GM10248 (cell line): ENCODE results near the gene DNM3.

Experiments
- CTCF ChIA-PET: fragments of 300-600 bp; sonication (Branson Sonifier 250); formaldehyde crosslinking; extraction: SDS; loops from one replicate; lab custom pipeline; 2021; ENCODE audit warnings: antibody characterized with exemption; lab: Yijun Ruan, JAX
- POLR2A ChIA-PET: fragments of 350-650 bp; sonication (Branson Sonifier 250); formaldehyde crosslinking; extraction: SDS; loops from one replicate; lab custom pipeline; 2020; ENCODE audit warnings: antibody characterized with exemption; lab: Yijun Ruan, JAX
- DNase-seq: peaks from one replicate; pipeline ENCODE4 v3.0.0; 2012; ENCODE audit errors: extremely low spot score
- CTCF ChIP-seq: IDR thresholded peaks from 2 replicates; pipeline ENCODE4 v1.5.1; 2012; ENCODE audit warnings: mild to moderate bottlenecking, low read depth; ENCODE audit errors: extremely low read depth, missing control alignments, control extremely low read depth

Gene DNM3

DNA sequence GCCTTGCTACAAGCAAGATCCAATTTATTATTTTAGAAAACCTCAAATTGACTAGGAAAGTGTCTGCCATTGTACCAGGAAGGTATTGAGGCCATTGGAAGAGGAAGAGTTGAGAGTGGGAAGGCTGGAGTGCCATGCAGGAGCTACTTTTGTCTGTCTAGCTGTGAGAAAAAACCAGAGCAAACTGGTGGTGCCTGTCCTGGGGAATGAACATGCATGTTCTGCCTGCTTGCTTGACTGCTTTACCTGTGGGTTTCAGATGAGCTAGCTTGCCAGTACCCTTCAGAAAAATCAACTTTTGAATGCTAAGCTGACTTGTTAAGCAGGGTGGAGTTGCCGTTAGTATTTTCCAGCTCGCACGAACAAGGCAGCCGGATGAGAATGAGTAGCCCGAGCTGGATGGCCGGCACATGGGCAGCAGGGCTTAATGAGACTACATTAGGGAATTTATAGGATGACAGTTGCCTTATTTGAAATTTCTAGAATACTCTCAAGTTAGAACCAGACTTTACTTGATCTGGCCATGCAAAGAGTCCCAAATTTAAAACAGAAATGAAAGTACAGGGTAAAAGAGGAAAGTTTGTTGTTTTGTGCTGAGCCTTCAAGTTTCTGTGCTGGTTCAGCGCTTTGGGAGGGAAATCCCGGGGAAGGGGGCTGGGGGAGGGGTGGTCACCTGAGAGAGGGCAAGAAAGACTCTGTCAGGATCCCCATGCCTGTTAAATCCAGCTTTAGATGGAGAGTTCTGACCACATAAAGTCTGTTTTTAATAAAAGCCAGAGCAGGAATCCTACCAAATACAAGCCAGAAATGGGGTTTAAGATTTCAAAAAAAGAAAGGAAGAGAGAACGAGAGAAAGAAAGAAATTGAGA lies 549.6 kb downstream of the DNM3 start:
- CTCF ChIA-PET = interaction anchor here (1.0 to 2.5 kb wide), 6 partner anchors 9 to 388 kb away, joined by 3 to 17 read pairs (median 5); no protein-coding TSS in a partner anchor

GRCh38 chr1:172391976-172392375 lies 550.7 kb downstream of the DNM3 start:
- POLR2A ChIA-PET = no interaction called here
- TF ChIP-seq CTCF = no peak
- DNase-seq = no peak
- CTCF ChIA-PET = interaction anchor here (1.4 to 5.6 kb wide), 3 partner anchors 17 to 389 kb away, joined by 3 to 26 read pairs (median 5); no protein-coding TSS in a partner anchor

More for the DNA sequence above, 549.6 kb downstream of the DNM3 start:
- DNase-seq = peak; percentile 44
- TF ChIP-seq CTCF = no peak
- POLR2A ChIA-PET = interaction anchor here (1.6 kb wide), 1 partner anchor 47 kb away, joined by 3 read pairs; no protein-coding TSS in a partner anchor

DNA sequence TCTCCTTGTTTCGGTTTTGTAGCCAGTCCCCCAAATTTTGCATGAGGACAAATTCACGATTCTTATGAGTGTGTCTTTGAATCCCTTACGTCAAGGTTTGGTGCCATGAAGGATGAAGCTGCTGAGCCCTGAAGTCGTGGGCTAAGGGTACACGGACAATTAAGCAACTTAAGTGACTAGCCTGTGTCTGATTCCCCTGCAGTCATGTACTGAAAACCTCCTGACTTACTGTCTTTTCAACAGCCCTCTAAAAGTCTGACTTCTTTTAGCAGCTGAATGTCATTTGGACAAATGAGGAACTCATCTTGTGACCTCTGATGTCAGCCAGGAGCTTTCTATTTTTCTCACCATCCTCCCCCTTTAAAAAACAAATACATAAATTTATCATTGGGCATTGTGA lies 552.1 kb downstream of the DNM3 start:
- TF ChIP-seq CTCF = no peak
- DNase-seq = peak; percentile 32
- ChIA-PET CTCF (interaction anchor here (0.9 to 5.6 kb wide), 4 partner anchors 11 to 390 kb away, joined by 3 to 26 read pairs (median 3); no protein-coding TSS in a partner anchor), POLR2A (no interaction called here)

- DNase-seq = peak; percentile 60
- CTCF ChIA-PET = interaction anchor here (0.7 to 5.6 kb wide), 6 partner anchors 18 to 391 kb away, joined by 3 to 26 read pairs (median 4); no protein-coding TSS in a partner anchor
- POLR2A ChIA-PET = interaction anchor here (1.2 kb wide), 1 partner anchor 36 kb away, joined by 3 read pairs; no protein-coding TSS in a partner anchor
- no peak for TF ChIP-seq CTCF
Observed at GRCh38 chr1:172394141-172394751, 552.9 kb downstream of the DNM3 start.

DNA sequence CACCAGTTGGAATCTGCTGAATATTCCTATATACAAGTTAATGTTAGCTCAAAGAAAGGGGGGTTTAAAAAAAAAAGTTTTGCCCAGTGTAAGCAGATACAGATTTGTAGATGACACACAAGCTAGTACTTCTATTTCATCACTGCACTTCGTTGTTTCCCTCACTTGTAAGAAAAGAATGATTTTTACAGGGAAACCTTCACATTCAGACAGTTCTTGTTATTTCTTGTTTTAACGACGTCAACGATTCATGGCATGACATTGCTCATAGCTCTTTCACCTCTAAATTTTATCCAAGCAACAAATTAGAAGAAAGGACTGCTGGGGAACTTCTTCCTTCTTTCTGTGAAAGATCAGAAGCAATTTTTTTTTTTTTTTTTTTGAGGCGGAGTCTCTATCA lies 553.5 kb downstream of the DNM3 start:
- POLR2A ChIA-PET = interaction anchor here (1.2 kb wide), 1 partner anchor 37 kb away, joined by 3 read pairs; no protein-coding TSS in a partner anchor
- no peak for TF ChIP-seq CTCF
- DNase-seq = no peak
- CTCF ChIA-PET = interaction anchor here (0.7 to 5.6 kb wide), 5 partner anchors 18 to 392 kb away, joined by 3 to 26 read pairs (median 4); no protein-coding TSS in a partner anchor

DNA sequence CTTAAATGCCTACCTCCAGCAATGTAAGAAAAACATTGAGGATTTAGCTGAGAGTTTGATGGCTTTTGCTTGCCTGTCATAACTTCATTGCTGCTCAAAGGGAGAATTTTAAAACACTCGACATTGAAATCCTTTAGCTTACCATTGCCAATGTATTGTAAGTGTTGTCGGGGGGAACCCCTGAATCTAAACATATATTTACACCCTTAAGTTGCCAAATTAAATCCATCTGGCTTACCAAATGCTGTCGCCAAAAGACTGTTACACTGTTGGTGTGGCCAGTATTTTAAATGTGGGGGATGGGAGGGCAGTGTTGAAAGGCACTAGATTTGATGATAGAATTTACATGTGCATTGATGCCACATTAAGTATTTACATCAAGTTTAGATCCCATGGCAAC lies 554.3 kb downstream of the DNM3 start:
- no peak for DNase-seq
- POLR2A ChIA-PET = no interaction called here
- CTCF ChIA-PET = interaction anchor here (1.1 to 5.6 kb wide), 5 partner anchors 19 to 392 kb away, joined by 3 to 26 read pairs (median 3); no protein-coding TSS in a partner anchor
- no peak for TF ChIP-seq CTCF
